Fibroblast of mammary gland (primary cell): ENCODE data around the gene PARD6B.

Experiments used
- DNase-seq: peaks from one replicate; pipeline ENCODE4 v3.0.0-alpha.2; 2010; ENCODE audit warnings: low read depth
- H3K4me3 ChIP-seq: 2 replicates; pipeline ENCODE4 v1.5.1; 2011; ENCODE audit warnings: low read depth, mild to moderate bottlenecking, low read length, moderate library complexity; ENCODE audit not compliant: control insufficient read depth
- TF ChIP-seq, protein P1 (sequence below): conservative IDR thresholded peaks from 2 replicates; pipeline ENCODE4 v1.5.1; 2011; ENCODE audit warnings: low read depth, low read length, inconsistent platforms; ENCODE audit not compliant: control insufficient read depth, insufficient read depth

The PARD6B gene

DNA sequence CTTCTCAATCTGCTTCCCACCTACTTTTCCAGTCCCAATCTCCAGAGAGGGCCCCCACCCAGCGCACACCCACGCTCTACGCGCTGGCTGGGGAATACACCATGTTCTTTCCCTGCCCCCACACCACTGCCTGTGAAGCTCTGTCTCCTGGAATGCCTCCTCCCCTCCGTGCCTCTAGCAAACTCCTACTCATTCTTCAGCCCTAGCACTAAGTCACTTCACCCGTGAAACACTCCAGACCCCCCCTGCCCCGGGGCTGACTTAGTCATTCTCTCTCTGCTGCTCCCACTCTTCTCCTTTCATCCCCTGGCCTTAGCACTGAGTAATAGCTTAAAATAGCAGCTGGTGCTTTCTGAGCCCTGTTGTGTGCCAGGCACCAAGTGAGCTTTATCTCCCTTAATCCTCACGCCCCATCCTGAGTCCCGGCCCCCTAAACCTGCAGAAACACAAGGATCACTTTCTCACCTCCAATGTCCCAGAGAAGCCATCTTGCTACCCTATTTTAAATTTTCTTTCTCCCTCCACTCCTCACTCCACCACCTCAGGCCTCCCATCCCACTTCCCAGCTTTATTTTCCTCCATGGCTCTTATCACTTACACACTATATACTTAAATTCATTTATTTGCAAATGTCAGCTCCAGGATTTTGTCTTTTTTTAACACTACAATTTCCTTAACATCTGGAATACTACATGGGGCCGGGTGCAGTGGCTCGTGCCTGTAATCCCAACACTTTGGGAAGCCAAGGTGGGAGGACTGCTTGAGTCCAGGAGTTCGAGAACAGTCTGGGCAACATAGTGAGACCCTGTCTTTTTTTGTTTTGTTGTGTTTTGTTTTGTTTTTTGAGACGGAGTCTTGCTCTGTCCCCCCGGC lies 6.3 kb upstream of the PARD6B start:
- no peak overlapping the region for H3K4me3 ChIP-seq
- peak; percentile 95 for DNase-seq

GRCh38 chr20:50725724-50726005 lies 5.7 kb upstream of the PARD6B start:
- TF ChIP-seq, protein P1, sequence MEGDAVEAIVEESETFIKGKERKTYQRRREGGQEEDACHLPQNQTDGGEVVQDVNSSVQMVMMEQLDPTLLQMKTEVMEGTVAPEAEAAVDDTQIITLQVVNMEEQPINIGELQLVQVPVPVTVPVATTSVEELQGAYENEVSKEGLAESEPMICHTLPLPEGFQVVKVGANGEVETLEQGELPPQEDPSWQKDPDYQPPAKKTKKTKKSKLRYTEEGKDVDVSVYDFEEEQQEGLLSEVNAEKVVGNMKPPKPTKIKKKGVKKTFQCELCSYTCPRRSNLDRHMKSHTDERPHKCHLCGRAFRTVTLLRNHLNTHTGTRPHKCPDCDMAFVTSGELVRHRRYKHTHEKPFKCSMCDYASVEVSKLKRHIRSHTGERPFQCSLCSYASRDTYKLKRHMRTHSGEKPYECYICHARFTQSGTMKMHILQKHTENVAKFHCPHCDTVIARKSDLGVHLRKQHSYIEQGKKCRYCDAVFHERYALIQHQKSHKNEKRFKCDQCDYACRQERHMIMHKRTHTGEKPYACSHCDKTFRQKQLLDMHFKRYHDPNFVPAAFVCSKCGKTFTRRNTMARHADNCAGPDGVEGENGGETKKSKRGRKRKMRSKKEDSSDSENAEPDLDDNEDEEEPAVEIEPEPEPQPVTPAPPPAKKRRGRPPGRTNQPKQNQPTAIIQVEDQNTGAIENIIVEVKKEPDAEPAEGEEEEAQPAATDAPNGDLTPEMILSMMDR, result no peak
- no peak for DNase-seq
- no peak overlapping the region for H3K4me3 ChIP-seq

More for the DNA sequence above, 6.3 kb upstream of the PARD6B start:
- TF ChIP-seq, protein P1, result no peak

- peak; percentile 35 for DNase-seq
- H3K4me3 ChIP-seq, result no peak overlapping the region
- TF ChIP-seq, protein P1, result no peak
Measured at GRCh38 chr20:50726955-50727791, 4.2 kb upstream of the PARD6B start.

GRCh38 chr20:50727792-50728485 lies 3.4 kb upstream of the PARD6B start:
- DNase-seq, result peak; percentile 53
- TF ChIP-seq, protein P1, result no peak
- H3K4me3 ChIP-seq, result no peak overlapping the region

GRCh38 chr20:50728486-50728980 lies 2.8 kb upstream of the PARD6B start:
- no peak for DNase-seq
- no peak overlapping the region for H3K4me3 ChIP-seq
- TF ChIP-seq, protein P1, result no peak
